ENCODE measurements around the gene REEP3.

REEP3 gene

DNA sequence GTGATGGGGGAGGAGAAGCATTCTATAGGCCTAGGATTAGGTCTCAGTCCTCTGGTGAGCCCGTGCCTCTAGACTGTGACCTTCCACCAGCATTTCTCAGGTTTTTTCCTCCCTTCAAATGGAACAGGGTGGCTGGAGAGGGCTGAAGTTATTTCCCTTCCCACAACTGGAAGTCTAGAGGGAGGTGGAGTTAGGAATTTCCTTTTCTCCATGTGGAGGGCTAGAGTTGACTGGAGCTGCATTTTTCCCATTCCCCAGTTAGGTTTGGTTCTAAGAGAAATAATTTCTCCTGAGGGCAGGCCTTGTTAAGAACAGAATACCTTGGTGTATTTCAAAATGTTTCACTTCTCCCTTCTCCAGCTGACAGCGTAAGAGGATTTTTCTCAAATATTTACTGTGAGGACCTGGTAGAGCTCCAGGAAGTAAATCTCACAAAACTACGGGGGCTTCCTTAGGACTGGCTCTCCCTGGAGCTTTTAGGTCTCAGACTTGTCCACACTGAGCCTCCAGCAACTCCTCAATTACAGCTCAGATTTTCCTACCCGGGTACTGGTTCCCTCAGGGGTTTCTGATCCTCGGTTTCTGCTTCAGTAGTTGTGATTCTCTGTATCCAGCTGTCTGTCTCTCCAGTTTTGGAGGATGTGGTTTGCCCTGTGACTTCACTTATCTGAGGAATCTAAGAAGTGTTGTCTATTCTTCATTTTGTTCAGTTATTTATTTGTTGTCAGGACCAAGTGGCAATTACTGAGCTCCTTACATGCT is 6.0 kb upstream of the REEP3 start:
- DNase-seq, result no peak

DNA sequence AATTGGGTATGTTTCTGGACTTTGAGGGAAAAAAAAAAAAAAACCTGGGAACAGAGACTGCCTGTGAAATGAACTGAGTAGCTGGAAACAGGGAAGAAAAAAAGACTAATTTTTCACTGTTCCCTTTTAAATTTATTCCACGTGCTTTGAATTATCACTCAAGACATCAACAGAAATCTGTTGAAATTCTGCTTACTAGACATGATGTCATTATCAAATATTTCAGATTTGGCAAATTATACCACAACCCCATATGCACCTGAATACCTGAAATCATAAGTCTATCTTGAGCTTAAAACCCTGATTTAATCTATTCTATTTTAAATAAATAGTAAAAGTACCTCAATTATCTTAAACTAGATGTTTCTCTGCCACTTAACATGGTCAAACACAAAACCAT is 5.0 kb upstream of the REEP3 start:
- no peak for DNase-seq

DNA sequence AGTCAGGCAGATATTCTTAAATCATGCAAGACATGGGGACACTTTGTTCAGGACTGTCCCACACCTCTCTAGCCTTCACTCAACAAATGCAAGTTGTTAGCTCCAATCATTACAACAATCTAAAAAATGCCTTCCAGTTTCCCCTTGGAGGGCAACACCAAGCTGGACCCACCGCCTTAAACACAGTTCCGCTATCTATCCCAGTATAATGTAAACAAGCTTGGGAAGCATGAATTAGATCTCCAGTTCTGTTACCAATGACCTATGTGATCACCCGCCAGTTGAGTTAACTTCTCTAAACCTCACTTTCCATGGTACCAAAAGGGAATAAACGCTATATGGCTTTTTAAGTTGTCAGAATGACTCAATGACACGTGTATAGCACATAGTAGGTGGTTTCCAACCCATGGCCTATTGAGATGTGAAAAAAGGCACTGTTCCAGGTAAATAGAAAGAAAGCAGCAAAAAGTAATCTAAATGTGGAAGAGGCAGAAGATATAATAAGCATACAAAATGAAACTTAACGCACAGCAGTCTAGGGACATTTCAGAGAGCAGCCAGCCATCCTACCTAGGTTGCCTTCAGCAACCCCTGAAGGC is 2.4 kb upstream of the REEP3 start:
- DNase-seq, result no peak

DNA sequence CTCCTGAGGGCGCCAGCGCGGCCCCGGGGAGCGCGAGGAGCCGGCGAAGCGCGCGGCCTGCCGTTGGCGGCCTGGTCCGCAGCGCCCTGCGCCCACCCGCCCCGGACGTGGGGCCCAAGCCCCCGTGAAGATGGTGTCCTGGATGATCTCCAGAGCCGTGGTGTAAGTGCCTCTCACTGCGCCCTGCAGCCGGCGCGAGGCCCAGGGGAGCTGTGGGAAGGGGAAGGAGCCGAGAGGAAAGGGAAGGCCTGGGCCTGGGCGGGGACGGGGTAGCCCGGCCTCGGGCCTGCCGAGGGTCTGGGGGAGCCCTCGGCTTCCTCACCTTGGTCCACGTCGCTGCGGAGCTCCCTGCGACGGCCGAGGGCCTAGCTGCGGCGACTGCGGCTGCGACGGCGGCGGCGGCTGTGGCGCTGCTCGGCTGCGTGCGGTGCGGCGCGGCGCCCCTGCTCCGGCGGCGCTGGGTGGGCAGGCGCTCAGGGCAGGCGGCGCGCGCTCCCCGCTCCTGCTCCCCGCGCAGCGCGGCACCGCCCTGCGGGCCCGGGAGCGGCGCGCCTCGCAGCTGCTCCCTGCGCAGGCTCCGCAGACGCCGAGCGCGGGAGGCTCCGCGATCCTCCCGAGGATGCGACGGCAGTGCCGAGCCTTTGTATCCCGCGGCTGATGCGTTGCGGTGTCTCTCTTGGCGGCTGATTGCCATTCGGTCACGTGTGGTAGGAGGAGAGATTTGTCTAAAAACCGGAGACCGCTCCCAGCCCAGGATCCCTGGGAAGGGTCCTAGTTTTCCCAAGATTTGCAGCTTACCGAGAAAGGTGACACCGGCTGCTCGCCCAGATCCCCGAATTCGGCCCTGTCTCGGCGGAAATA is 445 bp downstream of the REEP3 start:
- peak; percentile 20 to 28 for DNase-seq

DNA sequence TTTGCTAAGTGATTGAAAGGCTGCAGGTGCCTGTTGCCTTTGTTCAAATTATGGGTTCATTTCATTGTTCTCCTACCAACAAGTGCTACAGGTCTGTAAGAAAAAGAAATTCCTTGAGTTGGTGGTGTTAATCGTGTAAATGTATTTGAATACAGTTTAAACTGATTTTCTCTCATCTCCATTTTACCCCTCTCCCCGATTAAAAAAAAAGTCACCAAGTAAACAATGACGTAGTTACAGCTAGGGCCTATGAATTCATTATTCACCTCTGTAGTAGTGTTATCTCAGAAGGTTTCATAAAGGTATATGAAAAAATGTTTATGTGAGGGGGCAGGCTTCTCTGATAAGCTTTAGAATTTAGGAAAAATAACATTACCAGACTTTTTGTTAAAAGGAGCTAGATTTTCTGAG is 1.1 kb downstream of the REEP3 start:
- no peak for DNase-seq

DNA sequence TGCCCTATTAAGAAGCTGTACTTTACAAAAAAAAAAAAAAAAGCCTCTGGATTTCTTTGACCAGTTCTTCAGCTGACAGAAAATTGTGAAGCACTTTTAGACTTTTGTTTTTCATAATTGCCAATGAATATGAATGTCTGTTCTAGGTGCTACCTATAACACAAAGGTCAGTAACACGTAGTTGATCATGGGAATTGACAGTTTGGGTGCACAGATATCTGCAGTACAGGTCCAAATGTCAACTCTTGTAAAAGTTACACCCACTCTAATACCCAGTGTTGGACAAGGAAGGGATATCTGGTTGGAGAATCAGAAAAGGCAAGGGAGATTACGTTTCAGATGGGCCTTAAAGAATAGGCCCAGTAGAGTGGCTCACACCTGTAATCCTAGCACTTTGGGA is 1.8 kb downstream of the REEP3 start:
- no peak for DNase-seq

DNA sequence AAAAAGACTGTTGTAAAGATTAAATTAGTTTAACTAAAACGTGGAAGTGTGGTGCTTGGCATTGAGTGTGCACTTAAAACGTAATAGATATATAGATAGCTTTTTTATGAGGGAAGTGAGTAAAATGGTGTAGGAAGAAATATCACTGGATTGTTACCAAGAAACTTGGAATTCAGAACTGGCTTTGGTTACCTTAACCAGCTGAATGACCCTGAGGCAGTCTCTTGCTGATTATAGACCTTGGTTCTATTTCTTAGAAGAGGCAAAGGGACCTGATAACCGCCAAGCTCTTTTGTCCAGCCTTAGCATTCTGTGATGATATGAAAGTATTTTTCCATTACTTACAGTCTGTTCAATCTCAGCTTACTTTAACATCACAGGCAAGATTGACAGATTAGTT is 3.8 kb downstream of the REEP3 start:
- no peak for DNase-seq

DNA sequence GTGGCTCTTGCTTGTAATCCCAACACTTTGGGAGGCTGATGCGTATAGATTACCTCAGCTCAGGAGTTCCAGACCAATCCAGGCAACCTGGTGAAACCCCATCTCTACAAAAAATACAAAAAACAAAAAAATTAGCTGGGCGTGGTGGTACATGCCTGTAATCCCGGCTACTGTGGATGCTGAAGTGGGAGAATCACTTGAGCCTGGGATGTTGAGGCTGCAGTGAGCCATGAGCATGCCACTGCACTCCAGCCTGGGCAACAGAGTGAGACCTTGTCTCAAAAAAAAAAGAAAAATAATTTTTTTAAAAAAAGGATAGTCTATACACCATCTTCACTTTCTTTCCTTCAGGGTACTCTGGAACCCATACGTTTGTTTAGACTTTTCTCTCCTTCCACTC is 6.2 kb downstream of the REEP3 start:
- no peak for DNase-seq

DNA sequence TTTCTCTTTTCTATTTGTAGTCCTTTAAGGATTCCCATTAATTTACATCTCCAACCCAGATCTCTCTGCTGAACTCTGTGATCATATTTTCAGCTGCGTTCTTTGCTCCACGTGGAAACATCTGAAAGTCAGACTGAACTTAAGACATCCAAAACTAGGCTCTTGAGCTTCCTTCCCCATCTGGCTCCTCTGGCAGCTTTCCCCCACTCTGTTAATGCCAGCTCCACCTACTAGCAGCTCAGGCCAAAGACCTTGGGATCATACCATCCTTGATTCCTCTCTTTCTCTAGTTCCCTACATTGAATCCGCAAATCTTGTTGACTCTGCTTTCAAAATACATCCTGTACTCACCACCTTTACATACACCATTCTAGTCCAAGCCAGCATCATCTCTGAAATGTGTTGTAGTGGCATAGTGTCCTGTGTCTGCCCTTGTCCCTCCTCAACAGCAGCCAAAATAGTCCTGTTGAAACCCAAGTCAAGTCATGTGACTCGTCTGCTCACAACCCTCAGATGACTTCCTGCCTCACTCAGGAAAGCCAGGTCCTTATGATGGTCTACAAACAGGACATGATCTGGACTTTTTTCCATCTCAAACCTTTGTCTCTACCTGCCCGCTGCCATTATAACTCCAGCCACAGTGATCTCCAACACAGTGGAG is 7.0 kb downstream of the REEP3 start:
- no peak for DNase-seq

DNA sequence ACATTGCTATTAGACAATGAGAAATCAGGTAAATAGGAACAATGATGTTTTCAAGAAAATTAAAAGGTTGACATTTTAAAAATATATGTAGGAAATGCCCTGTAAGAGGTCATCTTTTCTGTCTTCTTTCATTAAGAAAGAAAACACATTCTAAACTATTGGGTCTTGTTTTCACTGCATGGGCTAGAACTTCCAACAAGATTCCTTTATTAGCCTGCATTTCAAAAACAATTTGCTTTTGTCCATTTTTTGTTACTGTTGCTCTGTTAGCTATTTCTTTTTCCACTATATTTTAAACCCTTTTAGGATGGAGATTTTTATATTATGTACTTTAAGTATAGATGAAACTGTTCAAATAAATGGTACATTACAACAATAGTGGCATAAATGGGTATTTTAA is 9.2 kb downstream of the REEP3 start:
- DNase-seq, result no peak

DNA sequence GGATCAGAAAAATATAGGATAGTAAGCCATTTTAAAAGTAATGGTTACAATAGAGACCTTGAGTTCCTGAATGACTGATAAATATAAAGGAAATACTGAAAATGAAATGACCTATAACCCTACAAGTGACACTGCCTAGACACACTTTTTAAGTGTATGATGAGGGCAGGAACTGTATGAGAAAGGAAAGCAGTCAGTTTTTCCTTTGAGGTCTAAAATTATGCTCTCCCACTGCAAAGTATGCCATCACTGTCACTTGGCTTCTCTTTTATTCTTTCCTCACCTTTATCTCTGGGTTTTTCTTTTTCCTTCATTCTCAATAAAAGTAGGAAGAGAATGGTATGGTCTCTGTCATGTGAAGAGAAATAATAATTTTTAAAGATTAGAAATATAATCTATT is 13.5 kb downstream of the REEP3 start:
- DNase-seq, result no peak

DNA sequence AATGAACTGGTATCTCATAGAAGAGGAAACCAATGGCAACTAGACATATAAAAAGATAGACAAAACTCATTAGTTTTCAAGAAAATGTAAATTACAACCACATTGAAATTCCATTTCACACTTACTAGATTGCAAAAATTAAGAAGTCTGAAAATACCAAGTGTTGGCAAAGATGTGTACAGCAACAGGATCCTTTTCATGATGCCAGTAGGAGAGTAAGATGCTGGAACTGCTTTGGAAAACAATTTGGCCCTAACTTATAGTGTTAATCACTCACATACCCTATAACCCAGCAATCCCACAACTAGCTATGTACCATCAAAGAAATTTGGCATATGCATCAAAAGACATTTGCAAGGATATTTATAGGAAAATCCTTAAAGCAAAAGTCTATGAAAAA is 15.5 kb downstream of the REEP3 start:
- DNase-seq, result no peak

DNA sequence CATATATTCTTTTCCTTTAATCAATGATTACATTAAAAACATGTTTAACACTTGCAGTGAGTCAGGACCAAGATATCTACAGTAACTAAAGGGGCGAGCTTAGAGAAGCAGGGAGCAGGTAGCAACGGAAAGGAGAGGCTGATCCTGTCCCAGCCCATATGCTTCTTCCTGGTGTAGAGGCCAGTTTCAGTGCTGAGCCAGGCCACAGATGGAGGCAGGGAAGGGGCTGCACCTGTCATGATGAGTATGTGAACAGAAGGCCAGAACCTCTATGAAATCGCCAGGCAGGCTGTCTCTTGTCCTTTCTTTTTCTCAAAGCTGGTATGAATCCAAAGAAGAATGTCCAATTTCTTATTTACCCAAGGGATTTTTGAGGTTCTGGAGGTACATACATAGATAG is 16.3 kb downstream of the REEP3 start:
- DNase-seq, result no peak

DNA sequence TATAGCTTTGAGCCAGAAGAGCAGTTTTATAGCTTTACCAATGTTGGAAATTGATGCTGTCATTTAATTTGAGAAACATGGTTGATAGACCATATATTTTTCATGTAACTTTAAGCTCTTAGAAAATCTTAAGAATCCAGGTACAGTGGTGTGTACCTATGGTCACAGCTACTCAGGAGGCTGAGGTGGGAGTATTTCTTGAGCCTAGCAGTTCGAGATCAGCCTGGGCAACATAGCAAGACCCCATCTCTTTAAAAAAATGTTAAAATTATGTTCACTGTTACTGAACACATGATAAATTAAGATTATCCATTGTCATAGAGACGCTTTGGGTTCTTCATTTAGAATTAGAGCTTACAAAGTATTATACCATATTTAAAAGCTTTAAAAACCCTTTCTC is 18.2 kb downstream of the REEP3 start:
- no peak for DNase-seq

DNA sequence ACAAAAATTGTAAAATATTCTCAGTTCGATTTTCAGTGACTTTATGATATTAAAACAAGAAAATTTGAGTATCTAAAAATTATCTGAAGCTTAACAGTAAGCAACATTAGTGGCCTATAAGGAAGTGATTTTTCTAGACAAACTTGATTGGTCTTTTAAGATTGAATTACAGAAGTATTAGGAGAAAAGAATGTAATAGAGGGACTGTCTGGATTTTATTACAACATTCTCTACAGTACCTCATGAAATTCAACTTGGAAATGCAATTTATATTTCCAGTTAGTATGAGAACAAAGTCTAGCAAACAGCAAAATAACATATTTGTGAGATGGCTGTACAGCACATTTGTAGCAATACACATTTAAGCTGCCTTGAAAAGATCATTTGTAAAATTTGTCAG is 18.8 kb downstream of the REEP3 start:
- no peak for DNase-seq

DNA sequence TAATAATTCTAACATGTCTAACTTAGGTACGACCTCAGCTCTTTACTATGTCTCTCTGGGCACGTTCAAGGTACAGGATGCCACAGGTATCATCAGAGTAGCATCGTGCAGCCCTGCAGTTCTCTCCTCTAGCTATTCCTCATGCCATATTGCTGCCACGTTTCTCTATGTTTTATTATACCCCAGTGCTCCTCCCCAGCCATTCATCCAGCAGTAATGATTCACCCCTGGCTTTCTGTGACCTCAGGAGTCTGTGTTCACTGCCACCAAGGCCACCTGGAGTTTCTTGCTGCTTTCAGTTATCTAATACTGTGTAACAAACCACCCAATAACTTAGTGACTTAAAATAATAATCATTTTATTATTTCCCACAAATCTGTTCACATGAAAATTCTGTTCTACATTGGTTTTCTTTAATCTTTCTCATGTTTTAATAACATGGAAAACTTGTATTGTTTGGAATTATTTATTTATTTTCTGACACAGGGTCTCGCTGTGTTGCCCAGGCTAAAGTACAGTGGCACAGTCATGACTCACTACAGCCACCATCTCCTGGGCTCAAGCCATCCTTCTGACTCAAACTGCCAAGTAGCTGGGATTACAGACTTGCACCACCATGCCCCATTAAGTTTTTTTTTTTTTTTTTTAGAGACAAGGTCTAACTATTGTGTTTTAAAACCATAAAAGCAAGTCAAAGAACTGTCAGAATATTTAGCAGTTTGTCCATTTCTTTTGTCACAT is 21.8 kb downstream of the REEP3 start:
- no peak for DNase-seq

DNA sequence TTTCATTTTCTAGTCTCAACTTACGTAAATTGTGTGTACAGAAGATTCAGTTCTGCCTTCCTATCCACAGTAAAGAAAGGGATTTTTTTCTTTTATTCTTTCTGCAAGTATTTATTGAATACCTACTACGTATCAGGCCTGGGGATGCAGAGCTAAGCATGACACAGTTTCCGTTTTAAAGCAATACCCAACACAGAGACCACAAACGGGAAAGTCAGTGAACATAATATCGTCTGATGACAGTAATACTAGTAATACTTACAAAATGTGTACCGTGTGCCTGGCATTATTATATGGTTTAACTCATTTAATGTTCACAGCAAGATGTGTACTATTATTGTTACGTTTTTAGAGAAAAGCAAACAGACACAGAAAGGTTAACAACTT is 22.4 kb downstream of the REEP3 start:
- no peak for DNase-seq

DNA sequence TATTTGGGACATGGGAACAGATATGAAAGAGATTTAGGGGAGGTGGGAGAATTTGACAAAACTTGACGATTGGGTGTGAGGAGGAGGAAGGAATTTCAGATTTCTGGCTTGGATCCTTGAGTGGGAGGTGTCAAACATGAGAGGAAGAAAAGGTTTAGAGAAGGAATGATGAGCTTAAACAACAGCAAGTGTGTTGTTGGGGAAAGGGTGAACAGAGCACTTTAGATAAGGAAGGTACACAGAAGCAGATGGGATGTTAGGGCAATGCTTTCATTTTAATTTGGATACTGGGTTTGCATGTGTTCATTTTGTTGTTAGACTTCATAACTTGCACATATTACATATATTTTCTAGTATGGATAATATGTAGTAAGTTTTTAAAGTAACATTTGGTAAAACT is 23.2 kb downstream of the REEP3 start:
- no peak for DNase-seq

DNA sequence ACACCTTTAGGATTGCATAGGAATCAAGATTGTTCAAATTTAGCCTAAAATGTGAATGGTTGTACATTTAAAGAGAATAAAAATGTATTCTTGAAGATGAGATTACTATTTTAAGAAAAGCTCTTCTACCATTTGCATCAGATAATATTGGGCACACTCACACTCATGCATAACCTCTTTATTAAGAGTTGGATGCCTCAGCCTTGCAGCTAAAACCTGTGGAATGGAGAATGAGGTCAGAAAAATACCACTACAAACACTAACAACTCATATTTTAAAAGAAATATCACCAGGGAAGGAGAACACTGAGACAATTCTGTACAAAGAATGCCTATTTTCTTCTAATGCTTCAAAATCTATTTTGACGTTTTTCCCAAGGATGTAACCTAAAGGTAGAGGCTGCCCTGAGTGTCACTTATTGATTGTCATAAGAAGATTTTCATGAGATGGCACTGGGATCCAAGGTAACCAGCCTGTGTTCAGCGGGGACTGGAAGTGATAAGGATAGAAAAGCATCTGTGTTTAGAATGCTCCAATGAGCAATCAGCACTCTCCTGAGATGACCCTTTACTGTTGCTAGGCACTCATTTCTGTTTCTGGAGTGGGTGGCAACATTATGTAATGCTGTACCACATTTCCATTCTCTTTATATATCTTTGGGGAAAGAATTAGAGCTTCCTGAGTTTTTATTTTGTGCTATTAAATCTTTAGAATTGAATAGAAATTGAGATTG is 26.6 kb downstream of the REEP3 start:
- DNase-seq, result no peak

DNA sequence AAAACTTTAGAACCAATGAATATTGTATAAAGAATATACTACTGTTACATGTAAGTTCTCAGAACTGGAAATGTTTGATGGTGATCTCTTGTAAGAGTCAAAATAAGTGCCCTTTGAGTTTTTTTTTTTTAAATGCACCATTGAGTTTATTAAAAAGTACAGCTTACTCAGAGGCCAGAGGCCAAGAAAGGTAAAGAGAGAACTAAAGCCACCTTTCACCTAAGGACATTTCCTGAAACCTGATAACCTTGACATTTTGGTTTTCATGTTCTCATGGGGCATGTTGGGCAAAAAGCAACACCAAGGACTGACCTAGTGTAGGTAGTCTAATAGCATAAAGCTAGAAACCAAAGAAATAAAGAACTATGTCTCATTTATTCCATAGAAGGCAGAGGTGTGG is 27.7 kb downstream of the REEP3 start:
- DNase-seq, result no peak

DNA sequence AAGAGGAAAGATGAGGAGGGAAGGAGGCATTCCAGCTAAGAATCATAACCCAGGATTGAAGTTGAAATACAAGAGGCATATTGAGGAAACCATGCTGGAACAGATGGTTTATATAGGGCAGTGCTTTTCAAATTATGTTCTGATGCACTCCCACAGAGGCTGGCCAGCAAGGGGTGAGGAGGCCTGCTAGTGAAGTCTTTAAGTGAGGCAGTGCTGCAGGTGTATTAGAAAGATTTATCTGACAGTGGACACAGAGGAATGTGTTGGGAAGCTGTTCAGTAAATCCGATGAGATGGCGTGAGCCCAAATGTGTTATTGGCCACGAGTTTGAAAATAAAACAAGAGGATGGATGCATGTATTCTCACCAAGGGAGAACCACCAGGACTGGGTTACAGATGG is 28.6 kb downstream of the REEP3 start:
- no peak for DNase-seq

DNA sequence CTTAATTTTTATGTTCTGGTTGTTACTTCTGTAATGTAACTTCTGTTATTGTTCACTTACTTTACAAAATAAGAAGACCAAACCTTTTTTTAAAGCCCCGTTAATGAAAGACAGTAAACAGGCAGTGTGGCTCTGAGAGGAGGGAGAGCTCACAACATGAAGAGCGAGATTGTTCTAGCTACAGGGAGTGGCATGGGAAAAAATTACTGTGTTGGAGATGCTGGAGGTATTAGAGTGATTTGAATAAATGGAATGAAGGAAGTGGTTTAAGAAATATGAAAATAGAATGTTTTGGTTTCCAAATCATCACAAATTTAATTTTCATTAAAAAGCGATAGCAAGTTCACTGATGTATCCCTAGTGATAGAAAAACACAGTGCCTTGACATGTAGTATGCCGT is 31.8 kb downstream of the REEP3 start:
- DNase-seq, result no peak
